IMR-90 (cell line): ENCODE measurements around the gene HES1. TPM values are rescaled to one million over a fixed set of nuclear protein-coding genes. Genes with fewer than 3 reads are reported as not detected.

ENCODE experiments used
- ATAC-seq: fragments of 200-7000 bp; cut with Tn5 transposase; 2 replicates; pipeline ENCODE4 v1.9.1; 2020; ENCODE audit warnings: low read depth, mild to moderate bottlenecking, moderate library complexity
- BruUV-seq: library from RNA; stranded (reverse); fragments of 400-500 nt; replicated peaks from 2 replicates; lab custom pipeline; 2021; lab: Mats Ljungman, UMichigan
- CTCF ChIA-PET: fragments of 300-600 bp; formaldehyde crosslinking; extraction: SDS; loops from one replicate; lab custom pipeline; 2021; ENCODE audit warnings: antibody characterized with exemption; lab: Yijun Ruan, JAX
- POLR2A ChIA-PET: fragments of 300-600 bp; sonication (Branson Sonifier 250); formaldehyde crosslinking; loops from one replicate; lab custom pipeline; 2022; ENCODE audit warnings: antibody characterized with exemption; ENCODE audit not compliant: unreplicated experiment; lab: Charles Lee
- DNase-seq: peaks from one replicate; pipeline ENCODE4 v3.0.0; 2013
- H2AFZ ChIP-seq: replicated peaks from 2 replicates; pipeline ENCODE3; 2013; ENCODE audit warnings: low read length, mild to moderate bottlenecking; ENCODE audit not compliant: poor library complexity
- H2AK5ac ChIP-seq: 2 replicates; pipeline ENCODE4 v1.6.1; 2013; ENCODE audit warnings: low read depth, low read length, inconsistent platforms
- H2AK9ac ChIP-seq: replicated peaks from 2 replicates; pipeline ENCODE3; 2013; ENCODE audit warnings: mild to moderate bottlenecking, low read depth, low read length, moderate library complexity; ENCODE audit not compliant: poor library complexity
- H2BK120ac ChIP-seq: 2 replicates; pipeline ENCODE4 v1.6.1; 2013; ENCODE audit warnings: low read depth, low read length, inconsistent platforms
- H2BK15ac ChIP-seq: 3 replicates; pipeline ENCODE4 v1.6.1; 2013; ENCODE audit warnings: low read depth, low read length, inconsistent platforms
- H2BK20ac ChIP-seq: 2 replicates; pipeline ENCODE4 v1.6.1; 2013; ENCODE audit warnings: low read depth, mild to moderate bottlenecking, inconsistent platforms, low read length, moderate library complexity
- H2BK5ac ChIP-seq: 2 replicates; pipeline ENCODE4 v1.6.1; 2013; ENCODE audit warnings: mild to moderate bottlenecking, low read depth, low read length, inconsistent platforms; ENCODE audit not compliant: poor library complexity, severe bottlenecking
- H3K14ac ChIP-seq: replicated peaks from 2 replicates; pipeline ENCODE4 v1.6.1; 2013; ENCODE audit warnings: low read depth, low read length, inconsistent platforms
- H3K18ac ChIP-seq: 2 replicates; pipeline ENCODE4 v1.6.1; 2013; ENCODE audit warnings: low read depth, low read length, control low read depth
- H3K23ac ChIP-seq: 2 replicates; pipeline ENCODE4 v1.6.1; 2013; ENCODE audit warnings: low read depth, low read length, inconsistent platforms
- H3K27ac ChIP-seq: 2 replicates; pipeline ENCODE4 v1.5.1; 2013; ENCODE audit warnings: mild to moderate bottlenecking, control low read depth, low read length; ENCODE audit not compliant: insufficient read depth
- H3K27me3 ChIP-seq: 2 replicates; pipeline ENCODE4 v1.6.1; 2013; ENCODE audit warnings: low read length; ENCODE audit not compliant: control insufficient read depth, insufficient read depth
- H3K36me3 ChIP-seq: 2 replicates; pipeline ENCODE4 v1.6.1; 2013; ENCODE audit warnings: low read length, mixed read lengths; ENCODE audit not compliant: control insufficient read depth, insufficient read depth
- H3K4ac ChIP-seq: 2 replicates; pipeline ENCODE4 v1.6.1; 2013; ENCODE audit warnings: low read depth, low read length, inconsistent platforms
- H3K4me1 ChIP-seq: 2 replicates; pipeline ENCODE4 v1.6.1; 2013; ENCODE audit warnings: low read length, mixed read lengths; ENCODE audit not compliant: control insufficient read depth, insufficient read depth
- H3K4me2 ChIP-seq: 2 replicates; pipeline ENCODE4 v1.6.1; 2013; ENCODE audit warnings: low read depth, mild to moderate bottlenecking, control low read depth, low read length, moderate library complexity
- H3K4me3 ChIP-seq: 2 replicates; pipeline ENCODE4 v1.5.1; 2013; ENCODE audit warnings: low read depth, mild to moderate bottlenecking, control low read depth, low read length, moderate library complexity; ENCODE audit not compliant: insufficient read depth
- H3K56ac ChIP-seq: 2 replicates; pipeline ENCODE4 v1.6.1; 2013; ENCODE audit warnings: low read length, inconsistent platforms; ENCODE audit not compliant: insufficient read depth; ENCODE audit errors: extremely low read depth
- H3K79me1 ChIP-seq, 2 experiments: 2 replicates each; pipeline ENCODE4 v1.6.1; 2013; ENCODE audit warnings: low read length in 2 of 2, inconsistent platforms in 1 of 2, low read depth in 1 of 2
- H3K9ac ChIP-seq: 2 replicates; pipeline ENCODE4 v1.6.1; 2013; ENCODE audit warnings: low read depth, low read length, control low read depth
- H3K9me1 ChIP-seq: 2 replicates; pipeline ENCODE4 v1.6.1; 2013; ENCODE audit warnings: low read length, inconsistent platforms; ENCODE audit not compliant: insufficient read depth
- H3K9me3 ChIP-seq: 2 replicates; pipeline ENCODE4 v1.6.1; 2013; ENCODE audit warnings: low read length; ENCODE audit not compliant: control insufficient read depth, insufficient read depth
- H4K20me1 ChIP-seq: 2 replicates; pipeline ENCODE4 v1.6.1; 2013; ENCODE audit warnings: low read length, inconsistent platforms; ENCODE audit not compliant: insufficient read depth
- H4K5ac ChIP-seq: 2 replicates; pipeline ENCODE4 v1.6.1; 2013; ENCODE audit warnings: mild to moderate bottlenecking, low read depth, low read length, control low read depth
- H4K8ac ChIP-seq, 2 experiments: 2 replicates each; pipeline ENCODE4 v1.6.1; 2013; ENCODE audit warnings: low read depth in 2 of 2, low read length in 2 of 2, control low read depth in 1 of 2, inconsistent platforms in 1 of 2
- H4K91ac ChIP-seq: 2 replicates; pipeline ENCODE4 v1.6.1; 2013; ENCODE audit warnings: low read depth, low read length, inconsistent platforms; ENCODE audit not compliant: insufficient read depth
- BHLHE40 ChIP-seq: fragments of 150-350 bp; IDR thresholded peaks from 2 replicates; pipeline ENCODE4 v1.6.1; 2016; ENCODE audit warnings: mild to moderate bottlenecking, low read depth, low read length
- CEBPB ChIP-seq: IDR thresholded peaks from 2 replicates; pipeline ENCODE4 v1.6.1; 2012; ENCODE audit warnings: low read depth, low read length, improper control_type of control experiment
- CHD1 ChIP-seq: IDR thresholded peaks from 2 replicates; pipeline ENCODE4 v1.6.1; 2012; ENCODE audit warnings: low read depth, low read length, improper control_type of control experiment
- CTCF ChIP-seq: conservative IDR thresholded peaks from 2 replicates; pipeline ENCODE4 v1.5.1; 2012; ENCODE audit warnings: mild to moderate bottlenecking, low read depth, low read length, improper control_type of control experiment
- ELK1 ChIP-seq: fragments of 150-350 bp; IDR thresholded peaks from 2 replicates; pipeline ENCODE4 v1.6.1; 2016; ENCODE audit warnings: low read depth, mild to moderate bottlenecking, low read length, moderate library complexity, borderline replicate concordance
- FOS ChIP-seq: fragments of 150-350 bp; IDR thresholded peaks from 2 replicates; pipeline ENCODE4 v1.6.1; 2016; ENCODE audit warnings: low read depth, low read length
- MAZ ChIP-seq: IDR thresholded peaks from 2 replicates; pipeline ENCODE4 v1.6.1; 2012; ENCODE audit warnings: low read depth, mild to moderate bottlenecking, low read length, improper control_type of control experiment, moderate library complexity, borderline replicate concordance
- MXI1 ChIP-seq: IDR thresholded peaks from 2 replicates; pipeline ENCODE4 v1.6.1; 2012; ENCODE audit warnings: low read depth, mild to moderate bottlenecking, low read length, moderate library complexity, borderline replicate concordance
- NFE2L2 ChIP-seq: fragments of 150-350 bp; IDR thresholded peaks from 2 replicates; pipeline ENCODE4 v1.6.1; 2016; ENCODE audit warnings: low read depth, mild to moderate bottlenecking, low read length
- POLR2A ChIP-seq: IDR thresholded peaks from 2 replicates; pipeline ENCODE4 v1.6.1; 2012; ENCODE audit warnings: mild to moderate bottlenecking, low read depth, low read length
- RAD21 ChIP-seq: IDR thresholded peaks from 2 replicates; pipeline ENCODE4 v1.6.1; 2012; ENCODE audit warnings: low read length, improper control_type of control experiment
- RCOR1 ChIP-seq: IDR thresholded peaks from 2 replicates; pipeline ENCODE4 v1.6.1; 2012; ENCODE audit warnings: mild to moderate bottlenecking, low read length, improper control_type of control experiment; ENCODE audit not compliant: insufficient replicate concordance
- RFX5 ChIP-seq: IDR thresholded peaks from 2 replicates; pipeline ENCODE4 v1.8.0; 2012; ENCODE audit warnings: low read depth, mild to moderate bottlenecking, low read length, moderate library complexity
- SMC3 ChIP-seq: fragments of 150-350 bp; IDR thresholded peaks from 2 replicates; pipeline ENCODE4 v1.6.1; 2016; ENCODE audit warnings: low read depth, mild to moderate bottlenecking, antibody characterized with exemption, low read length, moderate library complexity
- USF2 ChIP-seq: fragments of 150-350 bp; IDR thresholded peaks from 2 replicates; pipeline ENCODE4 v1.6.1; 2017; ENCODE audit warnings: mild to moderate bottlenecking, antibody characterized with exemption, low read length, low read depth
- WGBS, 2 experiments: methylation state at CpG; one replicate each; pipeline versions ENCODE4 v1.1.5 to v1.1.7; 2013; ENCODE audit warnings: missing lambda C conversion rate in 2 of 2; ENCODE audit not compliant: insufficient read length in 1 of 2; ENCODE audit errors: extremely low coverage in 2 of 2; 5-methylcytosine and 5-hydroxymethylcytosine counted together
- dilution Hi-C: fragments of 300-500 bp; cut with HindIII; formaldehyde crosslinking; loops from one replicate; pipeline ENCODE4 v1.14.3; 2018; ENCODE audit warnings: low sequenced_read_pairs; ENCODE audit not compliant: unreplicated experiment
- in situ Hi-C: fragments of 300-500 bp; cut with MboI; formaldehyde crosslinking; loops from 3 replicates; pipeline ENCODE4 v1.14.3; 2019; ENCODE audit warnings: low sequenced_read_pairs, inconsistent platforms, mixed read lengths
- intact Hi-C: fragments of 100-400 bp; cut with micrococcal nuclease; formaldehyde crosslinking; loops from 2 replicates; pipeline ENCODE4 v1.10.0; 2022
- polyA plus RNA-seq, 3 experiments: library from polyadenylated mRNA; depleted of rRNA; stranded (reverse); fragments of >200 nt; gene quantifications; 2 replicates each; pipeline ENCODE4 v1.2.3, GENCODE V29; 2012; ENCODE audit warnings: low replicate concordance in 1 of 3
- total RNA-seq: library from RNA; depleted of rRNA; stranded (reverse); fragments of >200 nt; gene quantifications from 2 replicates; pipeline ENCODE4 v1.2.3, GENCODE V29; 2012

Gene HES1
- total and polyA plus RNA-seq, 2 of the 4 experiments (the other 2 are of a cell fraction), result 3.6 to 6.7 TPM

DNA sequence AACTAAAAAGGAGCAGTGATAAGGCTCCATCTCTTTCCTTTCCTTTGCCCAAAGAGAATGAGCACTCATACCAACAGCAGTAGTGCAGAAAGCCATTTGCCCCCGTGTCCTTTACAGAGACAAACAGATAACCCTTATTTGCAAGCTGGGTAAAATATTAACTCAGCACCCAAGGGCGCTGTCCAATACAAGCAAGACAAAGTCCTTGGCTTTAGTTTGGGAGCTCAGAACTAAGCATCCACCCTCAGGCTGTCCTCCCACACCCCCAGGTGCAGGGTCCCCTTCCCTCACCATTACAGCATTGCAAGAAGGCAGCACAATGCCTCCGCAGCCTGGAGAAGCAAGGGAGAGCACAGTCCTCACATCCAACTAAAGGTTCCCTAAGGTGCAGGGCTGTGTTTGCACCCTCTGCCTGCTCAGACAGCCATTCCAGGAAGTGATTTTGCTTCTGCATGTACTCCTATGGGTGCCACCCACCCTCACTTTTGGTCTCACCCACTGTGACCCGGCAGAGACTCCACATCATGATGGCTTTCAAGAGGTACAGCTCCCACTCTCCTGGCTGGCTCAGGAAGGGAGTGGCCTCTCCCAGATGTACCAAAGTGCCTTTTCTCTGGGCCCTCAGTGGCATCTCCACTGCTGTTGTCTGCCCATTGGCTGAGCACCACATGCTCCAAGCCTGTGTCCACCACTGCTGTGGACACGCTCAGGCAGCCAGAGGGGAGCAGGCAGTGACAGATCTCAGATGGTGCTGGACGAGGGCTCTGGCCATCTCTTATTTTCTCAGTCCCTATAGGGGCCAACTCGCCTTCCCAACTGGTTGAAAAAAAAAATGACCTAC lies 34.1 kb upstream of the HES1 start:
- dilution Hi-C loops (no loop called here), in situ Hi-C loops (no loop called here), intact Hi-C loops (no loop called here)
- Histone ChIP-seq H2AK9ac (no peak overlapping the region), H3K56ac (no peak overlapping the region), H3K4ac (no peak overlapping the region), H3K9me3 (no peaks in the 10 kb centered on the region), H2AFZ (no peak overlapping the region), H3K14ac (no peak overlapping the region), H4K5ac (no peak overlapping the region), H2BK5ac (no peak overlapping the region), H4K20me1 (no peaks in the 10 kb centered on the region), H2BK120ac (no peak overlapping the region), H3K36me3 (no peaks in the 10 kb centered on the region), H3K18ac (no peak overlapping the region), H3K27me3 (peaks cover 85% of the 10 kb centered on the region), H3K4me2 (no peak overlapping the region), H2BK15ac (no peak overlapping the region), H3K27ac (no peak overlapping the region), H3K9me1 (no peaks in the 10 kb centered on the region), H2AK5ac (no peak overlapping the region), H3K4me3 (no peak overlapping the region), H3K9ac (no peak overlapping the region), H3K4me1 (no peaks in the 10 kb centered on the region), H2BK20ac (no peak overlapping the region), H3K79me1 (no peaks in the 10 kb centered on the region), H3K23ac (no peak overlapping the region), H4K8ac (no peak overlapping the region), H4K91ac (no peak overlapping the region)
- TF ChIP-seq BHLHE40 (no peak), CEBPB (no peak), USF2 (no peak), FOS (no peak), RFX5 (no peak), NFE2L2 (no peak), MAZ (no peak), SMC3 (no peak), MXI1 (no peak), RCOR1 (no peak), ELK1 (no peak), POLR2A (no peak), CTCF (no peak), RAD21 (no peak), CHD1 (no peak)
- ChIA-PET CTCF (interaction anchor here (0.7 kb wide), 1 partner anchor 10 kb away, joined by 3 read pairs; no protein-coding TSS in a partner anchor), POLR2A (no interaction called here)
- DNase-seq (no peak), ATAC-seq (no peak)
- 60% methylated on average over 1 of the region's 7 CpGs; no CpG with 5 or more reads in 1 of the 2 experiments for WGBS, 2 experiments
- BruUV-seq, result no TSS peak
